GM04504 (cell line): ENCODE data around the gene EIF3CL.
"Not testable (repeated sequence)": the region's sequence is repeated elsewhere in the genome, so short reads cannot be mapped to it uniquely, and the experiment has no call there.

ENCODE experiments used
- DNase-seq: peaks from one replicate; pipeline ENCODE4 v3.0.0-alpha.2; 2012; ENCODE audit warnings: low read depth

EIF3CL gene

DNA sequence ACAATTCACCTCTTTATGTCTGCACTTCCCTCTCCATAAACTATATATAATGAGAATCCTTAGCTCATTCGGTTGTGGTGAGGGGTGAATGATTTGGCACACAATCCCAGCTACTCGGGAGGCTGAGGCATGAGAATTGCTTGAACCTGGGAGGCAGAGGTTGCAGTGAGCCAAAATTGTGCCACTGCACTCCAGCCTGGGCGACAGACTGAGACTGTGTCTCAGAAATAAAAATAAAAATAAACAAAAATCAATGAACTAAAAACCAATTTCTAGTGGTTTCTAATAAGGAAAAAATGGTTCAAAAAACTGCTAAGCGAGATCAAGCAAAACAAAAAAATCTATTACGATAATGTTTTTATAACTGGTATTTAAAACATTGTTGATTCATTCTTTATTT is 40.2 kb downstream of the EIF3CL start, which contains the start of gene NPIPB6:
TSS of gene NPIPB6 (minus strand) at position 101 of the 400 bp plus-strand sequence. CDS start 686 bp downstream, outside the sequence.
- not testable (repeated sequence) for DNase-seq

DNA sequence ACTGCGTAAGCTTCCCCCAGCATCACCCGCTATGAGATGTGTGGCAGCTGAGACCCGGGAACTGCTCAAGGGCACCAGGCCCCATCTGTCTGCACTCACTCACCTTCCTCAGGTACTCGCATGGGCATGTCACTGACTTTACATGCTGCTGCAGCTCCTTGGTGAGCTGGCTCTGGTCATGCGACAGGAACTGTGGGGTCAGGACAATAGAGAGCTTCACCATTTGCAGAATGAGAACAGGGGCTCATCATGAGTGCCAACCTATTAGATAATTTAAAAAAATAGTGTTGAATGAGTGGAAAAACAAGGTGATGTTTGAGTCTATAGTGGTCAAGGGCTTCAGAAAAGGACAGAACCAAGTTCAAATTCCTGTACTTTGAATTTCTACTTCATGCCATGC is 41.0 kb downstream of the EIF3CL start:
- not testable (repeated sequence) for DNase-seq

DNA sequence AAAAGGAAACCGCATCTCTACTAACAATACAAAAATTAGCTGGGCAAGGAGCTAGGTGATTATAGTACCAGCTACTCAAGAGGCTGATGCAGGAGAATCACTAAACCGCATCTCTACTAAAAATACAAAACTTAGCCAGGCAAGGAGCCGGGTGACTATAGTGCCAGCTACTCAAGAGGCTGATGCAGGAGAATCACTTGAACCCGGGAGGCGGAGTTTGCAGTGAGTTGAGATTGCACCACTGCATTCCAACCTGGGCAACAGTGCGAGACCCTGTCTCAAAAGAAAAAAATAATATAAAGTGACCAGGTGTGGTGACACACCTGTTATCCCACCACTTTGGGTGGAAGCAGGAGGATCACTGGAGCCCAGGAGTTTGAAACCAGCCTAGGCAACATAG is 65.4 kb downstream of the EIF3CL start:
- not testable (repeated sequence) for DNase-seq

DNA sequence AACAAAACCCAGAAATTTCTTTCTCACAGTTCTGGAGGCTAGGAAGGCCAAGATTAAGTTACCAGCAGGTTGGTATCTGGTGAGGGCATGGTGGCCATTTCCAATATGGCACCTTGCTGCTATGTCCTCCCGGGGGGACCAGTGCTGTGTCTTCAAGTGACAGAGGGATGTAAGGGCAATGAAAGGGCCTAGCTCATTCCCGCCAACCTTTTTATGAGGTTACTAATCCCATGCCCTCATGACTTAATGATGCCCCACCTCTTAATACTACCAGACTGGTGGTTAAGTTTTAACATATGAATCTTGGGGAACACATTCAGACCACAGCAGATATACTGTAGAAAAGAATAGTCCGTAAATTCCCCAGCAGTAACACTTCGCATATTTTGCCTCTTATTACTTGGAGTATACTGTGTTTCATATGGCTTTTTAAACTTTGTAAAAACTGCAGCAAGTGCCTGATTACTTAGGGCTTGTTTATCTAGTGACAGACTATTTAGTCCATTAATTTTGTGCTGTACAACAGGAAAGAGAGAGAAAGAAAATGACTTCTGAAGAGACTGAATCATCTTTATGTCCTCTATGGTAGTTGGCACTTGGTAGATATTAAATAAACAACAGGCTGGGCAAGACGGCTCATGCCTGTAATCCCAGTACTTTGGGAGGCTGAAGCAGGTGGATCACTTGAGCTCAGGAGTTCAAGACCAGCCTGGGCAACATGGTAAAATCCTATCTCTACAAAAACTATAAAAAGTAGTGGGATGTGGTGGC is 66.5 kb downstream of the EIF3CL start:
- DNase-seq: not testable (repeated sequence)

DNA sequence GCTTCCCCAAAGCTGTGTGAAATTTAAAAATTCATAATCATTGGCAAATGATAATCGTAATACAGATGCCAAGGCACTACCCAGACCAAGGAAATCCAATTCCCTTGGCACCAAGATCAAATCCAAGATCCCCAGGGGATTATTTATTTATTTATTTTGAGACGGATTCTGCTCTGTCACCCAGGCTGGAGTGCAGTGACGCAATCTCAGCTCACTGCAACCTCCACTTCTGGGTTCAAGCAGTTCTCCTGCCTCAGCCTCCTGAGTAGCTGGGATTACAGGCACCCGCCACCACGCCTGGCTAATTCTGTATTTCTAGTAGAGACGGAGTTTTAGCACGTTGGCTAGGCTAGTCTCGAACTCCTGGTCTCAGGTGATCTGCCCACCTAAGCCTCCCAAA is 68.0 kb downstream of the EIF3CL start:
- DNase-seq: not testable (repeated sequence)

DNA sequence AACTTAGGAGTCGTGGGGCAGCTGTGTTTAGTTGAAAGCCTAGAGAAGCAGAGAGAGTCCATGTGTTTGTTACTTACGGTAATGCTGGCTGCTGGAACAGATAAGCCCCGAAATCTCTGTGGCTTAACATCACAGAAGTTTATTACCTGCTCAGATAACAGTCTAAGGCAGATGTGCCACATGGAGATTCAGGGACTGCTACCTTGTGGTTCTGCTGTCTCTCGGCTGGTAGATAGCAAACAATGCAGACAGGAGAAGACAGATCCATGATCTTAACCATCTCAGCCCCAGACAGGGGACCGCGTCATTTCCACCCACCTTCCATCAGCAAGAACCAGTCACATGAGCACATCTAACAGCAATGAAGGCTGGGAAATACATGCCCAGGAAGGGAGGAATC is 71.0 kb downstream of the EIF3CL start:
- not testable (repeated sequence) for DNase-seq

DNA sequence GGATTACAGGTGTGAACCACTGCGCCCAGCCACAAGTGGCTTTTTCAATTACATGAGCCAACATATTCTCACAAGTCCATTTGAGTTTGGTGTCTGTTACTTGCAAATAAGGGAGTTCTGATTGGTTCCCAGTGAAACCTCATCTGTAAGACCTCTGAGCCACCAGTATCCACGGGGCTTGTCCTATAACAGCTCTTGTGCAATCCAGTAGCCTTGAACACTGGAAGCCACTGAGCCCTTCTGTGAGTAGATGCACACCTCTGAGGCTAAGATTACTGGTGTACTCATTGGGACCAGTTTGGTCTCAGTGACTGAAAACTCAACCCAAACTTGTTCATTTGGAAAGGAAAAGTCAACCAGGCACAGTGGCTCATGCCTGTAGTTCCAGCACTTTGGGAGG is 72.7 kb downstream of the EIF3CL start:
- not testable (repeated sequence) for DNase-seq

DNA sequence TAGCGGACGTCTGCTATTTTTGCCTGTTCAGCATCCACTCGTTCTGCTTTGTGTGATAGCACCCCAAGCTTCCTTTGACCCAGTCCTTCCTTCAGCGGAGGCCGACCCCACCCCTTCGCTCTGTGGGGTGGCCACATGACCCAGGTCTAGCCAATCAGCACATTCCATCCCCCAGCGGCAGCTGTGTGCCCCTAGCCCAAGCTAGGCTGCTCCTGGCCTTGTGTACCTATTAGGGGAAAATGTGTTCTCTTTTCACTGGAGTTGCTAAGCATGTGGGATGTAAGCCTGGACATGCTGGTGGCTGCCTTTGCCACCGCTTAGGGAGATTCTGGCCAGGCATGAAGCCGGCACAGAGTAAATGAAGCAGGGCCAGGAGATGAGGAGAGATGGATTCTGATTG is 73.4 kb downstream of the EIF3CL start:
- not testable (repeated sequence) for DNase-seq
